ENCODE results near the gene TP53TG3.
"Not testable (repeated sequence)": the region's sequence is repeated elsewhere in the genome, so short reads cannot be mapped to it uniquely, and the experiment has no call there.

The TP53TG3 gene, protein sequence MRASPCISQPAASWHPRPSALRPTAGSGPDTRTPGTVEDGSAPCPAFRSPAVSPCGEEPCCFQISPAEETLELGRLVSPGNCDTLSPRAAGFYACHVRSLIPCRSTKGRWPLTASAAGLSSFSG

DNA sequence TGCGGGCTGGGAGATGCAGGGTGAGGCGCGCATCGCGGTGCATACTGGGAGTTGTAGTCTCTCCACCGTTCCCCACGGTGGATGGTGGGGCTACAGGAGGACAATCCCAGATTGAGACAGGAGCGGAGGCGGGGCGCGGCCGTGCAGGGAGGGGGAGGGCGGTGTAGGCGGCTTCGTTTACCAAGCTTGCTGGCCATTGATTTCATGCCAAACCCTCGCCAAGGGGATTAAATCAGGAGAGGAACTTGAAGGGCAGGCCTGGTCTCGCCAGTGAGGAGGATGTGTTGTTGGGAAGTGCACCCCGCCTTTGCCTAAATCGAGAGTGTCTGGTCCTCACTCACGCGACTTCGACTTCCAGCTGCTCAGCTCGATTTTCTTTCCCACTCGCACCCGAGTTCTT lies at the start of gene TP53TG3:
Gene TP53TG3, minus strand, starts transcription at position 101 of the 400 bp plus-strand sequence. Its CDS starts 68 bp downstream, at position 33.
- not testable (repeated sequence) for DNase-seq (ENCODE audit: low spot score)

DNA sequence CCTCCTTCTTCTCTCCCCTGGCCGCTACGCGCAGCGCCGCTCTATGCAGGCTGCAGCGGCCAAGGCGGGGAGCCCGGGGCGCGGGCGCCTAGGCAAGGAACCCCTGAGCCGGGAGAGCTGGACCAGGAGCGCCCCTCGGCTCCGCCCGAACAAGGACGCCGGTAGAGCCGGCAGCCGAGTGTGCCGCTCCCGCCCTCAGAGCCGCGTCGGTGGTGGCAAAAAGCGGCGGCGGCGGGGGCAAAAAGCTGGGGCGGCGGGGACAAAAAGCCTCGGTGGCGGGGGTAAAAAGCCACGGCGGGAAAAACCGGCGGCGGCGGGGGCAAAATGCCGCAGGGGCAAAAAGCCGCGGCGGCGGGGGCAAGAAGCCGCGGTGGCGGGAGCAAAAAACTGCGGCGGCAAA lies 25.1 kb downstream of the TP53TG3 start:
- not testable (repeated sequence) for DNase-seq (ENCODE audit: low spot score)

DNA sequence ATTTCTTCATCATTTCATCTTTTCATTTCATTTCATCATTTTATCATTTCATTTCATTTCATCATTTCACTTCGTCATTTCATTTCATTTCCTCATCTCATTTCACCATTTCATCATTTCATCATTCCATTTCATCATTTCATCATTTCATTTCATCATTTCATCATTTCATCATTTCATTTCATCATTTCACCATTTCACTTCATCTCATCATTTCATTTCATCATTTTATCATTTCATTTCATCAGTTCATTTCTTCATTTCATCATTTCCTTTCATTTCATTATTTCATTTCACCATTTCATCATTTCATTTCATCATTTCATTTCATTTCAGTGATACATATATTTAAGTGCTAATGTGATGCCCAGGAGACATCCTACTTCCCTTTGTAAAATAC lies 28.4 kb downstream of the TP53TG3 start:
- not testable (repeated sequence) for DNase-seq (ENCODE audit: low spot score)

- not testable (repeated sequence) for DNase-seq (ENCODE audit: low spot score)
Measured at GRCh38 chr16:32646780-32647179, 29.2 kb downstream of the TP53TG3 start.

- DNase-seq (ENCODE audit: low spot score) = not testable (repeated sequence)
Measured at GRCh38 chr16:32646177-32646576, 29.8 kb downstream of the TP53TG3 start.

GRCh38 chr16:32645278-32645908 lies 30.6 kb downstream of the TP53TG3 start:
- DNase-seq (ENCODE audit: low spot score) = not testable (repeated sequence)

- not testable (repeated sequence) for DNase-seq (ENCODE audit: low spot score)
Measured at GRCh38 chr16:32644715-32645114, 31.2 kb downstream of the TP53TG3 start.

- not testable (repeated sequence) for DNase-seq (ENCODE audit: low spot score)
Measured at GRCh38 chr16:32637614-32638013, 38.4 kb downstream of the TP53TG3 start.

- not testable (repeated sequence) for DNase-seq (ENCODE audit: low spot score)
Measured at GRCh38 chr16:32632096-32632495, 43.9 kb downstream of the TP53TG3 start.
